Epithelial cell of umbilical artery (primary cell): Measurements from ENCODE around the gene NPC1L1. TPM values are rescaled to one million over a fixed set of nuclear protein-coding genes. Genes with fewer than 3 reads are reported as not detected.

ENCODE experiments used
- total RNA-seq: library from RNA; depleted of rRNA; stranded (reverse); fragments of >200 nt; gene quantifications from 2 replicates; pipeline ENCODE4 v1.2.3, GENCODE V29; 2014

NPC1L1 gene
- not detected in 2 replicates for total RNA-seq

GRCh38 chr7:44541028-44541869 lies at the start of gene NPC1L1:
TSS of gene NPC1L1 (minus strand) at chr7:44541330. CDS start at chr7:44541259, 71 bp downstream.

GRCh38 chr7:44581879-44582603 lies 40.9 kb upstream of the NPC1L1 start, which contains the start of gene TMED4:
TSS of gene TMED4 (minus strand) at chr7:44582231. CDS start at chr7:44582206, 25 bp downstream.

GRCh38 chr7:44573464-44574286 lies 32.5 kb upstream of the NPC1L1 start, which contains the start of gene DDX56:
TSS of gene DDX56 (minus strand) at chr7:44573908. CDS start at chr7:44573895, 13 bp downstream.

GRCh38 chr7:44490351-44491200 lies 50.6 kb downstream of the NPC1L1 start, which contains the start of gene NUDCD3:
TSS of gene NUDCD3 (minus strand) at chr7:44490658. CDS start at chr7:44490600, 58 bp downstream.

Other genes starting within 250 kb of the NPC1L1 start
- 0.15 and 1.6 TPM in 2 replicates for gene CAMK2B, start 215.7 kb downstream of the NPC1L1 start, total RNA-seq
- 74.4 and 80.7 TPM in 2 replicates for gene NUDCD3, start 50.7 kb downstream of the NPC1L1 start, total RNA-seq
- 70.8 and 76.1 TPM in 2 replicates for gene DDX56, start 32.6 kb upstream of the NPC1L1 start, total RNA-seq
- gene TMED4, start 40.9 kb upstream of the NPC1L1 start, total RNA-seq, result 117 and 183 TPM in 2 replicates
- 46.4 and 82.2 TPM in 2 replicates for gene OGDH, start 65.3 kb upstream of the NPC1L1 start, total RNA-seq
- gene ZMIZ2, start 207.5 kb upstream of the NPC1L1 start, total RNA-seq, result 7.8 and 8.8 TPM in 2 replicates